Karpas-422 (cell line): ENCODE data around the gene GPD1. TPM values are rescaled to one million over a fixed set of nuclear protein-coding genes. Genes with fewer than 3 reads are reported as not detected.
"Not testable (repeated sequence)": the region's sequence is repeated elsewhere in the genome, so short reads cannot be mapped to it uniquely, and the experiment has no call there.

Experiments used
- DNase-seq: peaks from one replicate; pipeline ENCODE4 v3.0.0-alpha.2; 2015
- H2AFZ ChIP-seq: fragments of 200-600 bp; sonication (generic); 2 replicates; pipeline ENCODE4 v1.6.1; 2014; ENCODE audit warnings: antibody characterized with exemption, low read length, mixed read lengths
- H3K27ac ChIP-seq: fragments of 200-600 bp; sonication (generic); 2 replicates; pipeline ENCODE4 v1.5.1; 2014; ENCODE audit warnings: mild to moderate bottlenecking, low read length, moderate library complexity
- H3K27me3 ChIP-seq: fragments of 200-600 bp; sonication (generic); 2 replicates; pipeline ENCODE4 v1.6.1; 2014; ENCODE audit warnings: low read length, mixed read lengths
- H3K36me3 ChIP-seq: fragments of 200-600 bp; sonication (generic); 2 replicates; pipeline ENCODE4 v1.6.1; 2014; ENCODE audit warnings: low read length, mixed read lengths; ENCODE audit not compliant: insufficient read depth
- H3K4me1 ChIP-seq: fragments of 200-600 bp; sonication (generic); 2 replicates; pipeline ENCODE4 v1.6.1; 2014; ENCODE audit warnings: mild to moderate bottlenecking, low read length, mixed read lengths
- H3K4me2 ChIP-seq: fragments of 200-600 bp; sonication (generic); 2 replicates; pipeline ENCODE4 v1.6.1; 2014; ENCODE audit warnings: low read length, low read depth, mild to moderate bottlenecking; ENCODE audit not compliant: poor library complexity, severe bottlenecking
- H3K4me3 ChIP-seq: fragments of 200-600 bp; sonication (generic); 2 replicates; pipeline ENCODE4 v1.5.1; 2014; ENCODE audit warnings: mild to moderate bottlenecking, antibody characterized with exemption, low read length, mixed read lengths
- H3K79me2 ChIP-seq: fragments of 200-600 bp; sonication (generic); 2 replicates; pipeline ENCODE4 v1.6.1; 2014; ENCODE audit warnings: mild to moderate bottlenecking, low read length, mixed read lengths
- H3K9ac ChIP-seq: fragments of 200-600 bp; sonication (generic); 2 replicates; pipeline ENCODE4 v1.6.0; 2014; ENCODE audit warnings: low read length
- H3K9me2 ChIP-seq: fragments of 200-600 bp; sonication (generic), shearing (Covaris generic); replicated peaks from 2 replicates; pipeline ENCODE4 v1.6.0; 2014; ENCODE audit warnings: mild to moderate bottlenecking, low read length, moderate library complexity; ENCODE audit not compliant: insufficient read depth
- H3K9me3 ChIP-seq: fragments of 300-700, 200-600 bp; sonication (generic); 2 replicates; pipeline ENCODE4 v1.6.1; 2014; ENCODE audit warnings: low read length, mixed read lengths
- H4K20me1 ChIP-seq: fragments of 200-600 bp; sonication (generic); 2 replicates; pipeline ENCODE4 v1.6.1; 2014; ENCODE audit warnings: mild to moderate bottlenecking, antibody characterized with exemption, low read length, low read depth; ENCODE audit not compliant: insufficient read depth
- total RNA-seq: library from RNA; depleted of rRNA; stranded (reverse); fragments of >200 nt; shearing (Covaris generic); gene quantifications from 2 replicates; pipeline ENCODE4 v1.2.3, GENCODE V29; 2014; ENCODE audit warnings: low replicate concordance

Gene GPD1
- total RNA-seq, 1 experiment from 2014 or later: 1.0 TPM

- Histone ChIP-seq H3K27me3 (no peaks in the 10 kb centered on the region), H3K36me3 (peaks cover 41% of the 10 kb centered on the region), H4K20me1 (no peaks in the 10 kb centered on the region), H3K27ac (no peak overlapping the region), H3K4me3 (no peak overlapping the region), H3K79me2 (peaks cover 38% of the 10 kb centered on the region), H3K4me1 (peaks cover 6% of the 10 kb centered on the region), H3K9me3 (no peaks in the 10 kb centered on the region), H3K4me2 (no peak overlapping the region), H3K9me2 (no peaks in the 10 kb centered on the region), H2AFZ (no peak overlapping the region), H3K9ac (no peak overlapping the region)
- no peak for DNase-seq
Observed at GRCh38 chr12:50127546-50127945, 23.7 kb downstream of the GPD1 start.

GRCh38 chr12:50129290-50129689, 25.5 kb downstream of the GPD1 start:
- Histone ChIP-seq H3K36me3 (peaks cover 39% of the 10 kb centered on the region), H3K79me2 (peaks cover 25% of the 10 kb centered on the region), H3K27ac (no peak overlapping the region), H3K9me2 (no peaks in the 10 kb centered on the region), H3K4me3 (no peak overlapping the region), H3K9ac (no peak overlapping the region), H3K4me1 (peaks cover 6% of the 10 kb centered on the region), H3K4me2 (no peak overlapping the region), H3K27me3 (no peaks in the 10 kb centered on the region), H4K20me1 (no peaks in the 10 kb centered on the region), H2AFZ (no peak overlapping the region), H3K9me3 (no peaks in the 10 kb centered on the region)
- DNase-seq: no peak

DNA sequence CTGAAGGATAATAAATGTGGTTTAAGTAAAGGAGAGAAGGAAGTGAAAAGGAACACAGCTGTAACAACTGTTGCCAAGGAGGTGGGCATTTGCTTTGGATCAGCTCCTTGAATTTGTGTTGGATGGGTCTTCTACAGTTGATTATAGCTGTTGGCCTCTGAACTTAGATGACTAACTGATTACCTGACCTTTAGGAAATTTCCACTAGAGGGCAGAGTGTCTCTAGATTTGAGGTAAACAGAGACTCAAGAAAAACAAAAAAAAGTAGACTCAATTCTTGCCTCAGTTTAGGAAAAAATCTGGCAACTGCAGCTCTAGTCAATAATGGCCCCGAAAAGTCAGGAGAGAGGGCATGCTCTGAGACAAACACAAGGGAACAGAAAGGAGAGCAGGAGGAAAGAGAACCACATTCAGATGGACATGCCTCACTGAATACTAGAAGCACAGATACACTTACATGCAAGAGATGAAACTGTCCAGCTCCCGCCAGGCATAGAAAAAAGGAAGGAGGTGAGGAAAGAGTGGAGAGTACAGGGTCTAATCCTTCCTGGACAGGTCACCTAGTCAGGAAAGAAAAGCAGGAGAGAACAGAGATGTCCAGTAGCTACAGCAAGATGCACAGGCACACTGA, 28.8 kb downstream of the GPD1 start:
- Histone ChIP-seq H3K36me3 (peaks cover 44% of the 10 kb centered on the region), H3K9me3 (no peaks in the 10 kb centered on the region), H3K27me3 (no peaks in the 10 kb centered on the region), H3K4me1 (peaks cover 6% of the 10 kb centered on the region), H3K9ac (no peak overlapping the region), H3K4me2 (no peak overlapping the region), H3K27ac (no peak overlapping the region), H3K9me2 (no peaks in the 10 kb centered on the region), H2AFZ (no peak overlapping the region), H3K4me3 (no peak overlapping the region), H3K79me2 (peaks cover 11% of the 10 kb centered on the region), H4K20me1 (no peaks in the 10 kb centered on the region)
- peak; percentile 73 for DNase-seq

DNA sequence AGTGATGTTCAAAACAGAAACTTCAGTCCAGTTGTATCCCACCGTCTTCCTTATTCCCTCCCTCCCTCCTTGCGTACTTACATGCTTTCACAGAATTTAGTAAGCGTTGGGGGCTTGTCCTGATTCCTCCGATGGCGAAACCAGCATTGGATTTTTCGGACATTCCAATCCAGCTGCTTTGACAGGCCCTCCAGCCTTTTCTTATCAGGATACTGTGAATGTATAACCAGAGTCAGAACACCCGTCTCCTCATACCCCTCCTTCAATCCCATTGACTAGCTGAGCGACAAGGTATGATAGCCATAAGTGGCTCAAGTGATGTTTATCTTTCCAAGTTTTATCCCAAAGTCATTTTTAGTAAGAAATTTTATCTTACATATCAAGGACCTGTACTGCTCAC, 39.2 kb downstream of the GPD1 start:
- H3K9me3 ChIP-seq: no peaks in the 10 kb centered on the region

DNA sequence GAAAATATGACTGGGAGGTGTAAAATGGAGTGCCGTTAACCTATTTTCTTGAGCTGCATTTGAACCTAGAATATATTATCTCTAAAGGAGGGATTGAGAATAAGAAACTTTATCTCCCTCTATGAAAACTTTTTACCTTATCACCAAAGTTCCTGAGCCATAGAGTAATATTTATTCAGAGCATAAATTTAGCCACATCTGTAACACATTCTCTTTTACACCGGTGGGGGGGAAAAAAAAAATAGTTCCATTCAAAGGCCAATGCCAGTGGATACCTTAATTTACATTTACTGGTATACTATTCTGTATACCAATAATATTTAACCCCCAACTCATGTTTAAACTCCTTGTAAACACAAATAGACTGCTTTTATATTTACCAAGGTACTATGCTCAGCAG, 41.6 kb downstream of the GPD1 start:
- Histone ChIP-seq H3K27ac (no peak overlapping the region), H3K9ac (no peak overlapping the region), H3K9me2 (no peaks in the 10 kb centered on the region), H3K4me1 (peaks cover 3% of the 10 kb centered on the region), H3K36me3 (peaks cover 6% of the 10 kb centered on the region), H3K4me3 (no peak overlapping the region), H3K79me2 (peaks cover 60% of the 10 kb centered on the region), H3K4me2 (no peak overlapping the region), H2AFZ (no peak overlapping the region), H4K20me1 (no peaks in the 10 kb centered on the region), H3K27me3 (no peaks in the 10 kb centered on the region), H3K9me3 (no peaks in the 10 kb centered on the region)
- DNase-seq: no peak

More for the DNA sequence above, 39.2 kb downstream of the GPD1 start:
- H3K79me2 ChIP-seq: peaks cover 38% of the 10 kb centered on the region
- H3K4me1 ChIP-seq: no peaks in the 10 kb centered on the region
- H4K20me1 ChIP-seq: no peaks in the 10 kb centered on the region
- no peaks in the 10 kb centered on the region for H3K9me2 ChIP-seq
- H2AFZ ChIP-seq: no peak overlapping the region
- H3K27me3 ChIP-seq: no peaks in the 10 kb centered on the region
- H3K4me2 ChIP-seq: no peak overlapping the region
- no peak overlapping the region for H3K27ac ChIP-seq
- no peak for DNase-seq
- peaks cover 7% of the 10 kb centered on the region for H3K36me3 ChIP-seq
- H3K9ac ChIP-seq: no peak overlapping the region
- H3K4me3 ChIP-seq: no peak overlapping the region

DNA sequence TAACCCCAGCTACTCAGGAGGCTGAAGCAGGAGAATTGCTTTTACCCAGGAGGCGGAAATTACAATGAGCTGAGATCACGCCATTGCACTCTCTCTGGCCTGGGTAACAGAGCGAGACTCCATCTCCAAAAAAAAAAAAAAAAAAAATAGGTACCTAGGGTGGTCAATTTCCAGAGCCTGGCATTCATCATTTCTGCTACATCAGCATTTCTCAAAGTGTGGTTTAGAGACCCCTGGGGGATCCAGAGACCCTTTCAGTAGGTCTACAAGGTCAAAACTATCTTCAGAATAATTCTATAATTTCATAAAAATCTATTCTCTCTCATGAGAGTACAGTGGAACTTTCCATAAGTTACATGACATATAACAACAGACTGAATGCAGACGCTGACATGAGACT, 43.5 kb downstream of the GPD1 start:
- H3K9ac ChIP-seq: no peak overlapping the region
- no peak for DNase-seq
- H3K27me3 ChIP-seq: no peaks in the 10 kb centered on the region
- no peaks in the 10 kb centered on the region for H4K20me1 ChIP-seq
- H3K4me3 ChIP-seq: no peak overlapping the region
- peaks cover 79% of the 10 kb centered on the region for H3K79me2 ChIP-seq
- peaks cover 12% of the 10 kb centered on the region for H3K4me1 ChIP-seq
- no peak overlapping the region for H3K4me2 ChIP-seq
- no peak overlapping the region for H3K27ac ChIP-seq
- no peaks in the 10 kb centered on the region for H3K9me3 ChIP-seq
- no peak overlapping the region for H2AFZ ChIP-seq
- no peaks in the 10 kb centered on the region for H3K9me2 ChIP-seq
- H3K36me3 ChIP-seq: peaks cover 4% of the 10 kb centered on the region; the same call in 1 of the 2 replicates

- Histone ChIP-seq H3K4me1 (peaks cover 12% of the 10 kb centered on the region), H3K79me2 (peaks cover 80% of the 10 kb centered on the region)
- not testable (repeated sequence) for H2AFZ ChIP-seq, H3K4me3 ChIP-seq, H3K9me3 ChIP-seq, H3K27ac ChIP-seq, H3K36me3 ChIP-seq, H3K9ac ChIP-seq, H3K9me2 ChIP-seq, H4K20me1 ChIP-seq, DNase-seq, H3K27me3 ChIP-seq, H3K4me2 ChIP-seq
Observed at GRCh38 chr12:50148011-50148410, 44.2 kb downstream of the GPD1 start.

DNA sequence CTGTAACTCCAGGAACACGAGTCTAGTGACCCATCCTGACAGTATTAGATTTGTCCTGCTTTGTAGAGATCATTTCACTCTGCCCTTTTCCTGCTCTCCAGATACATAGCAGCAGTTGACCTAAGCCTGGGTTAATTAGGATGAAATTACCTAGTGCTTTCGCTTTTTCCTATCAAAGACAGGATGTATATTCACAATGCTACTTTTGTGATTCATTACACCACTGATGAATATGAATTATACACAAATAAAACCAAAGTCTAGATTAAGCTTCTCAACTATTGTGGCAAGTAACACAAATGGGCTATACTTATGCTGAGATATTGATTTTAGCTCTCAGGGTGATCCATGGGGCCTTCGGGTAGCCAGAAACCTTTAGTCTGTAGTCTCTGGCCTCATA, 45.5 kb downstream of the GPD1 start:
- no peaks in the 10 kb centered on the region for H3K9me2 ChIP-seq
- H3K36me3 ChIP-seq: no peaks in the 10 kb centered on the region
- no peak overlapping the region for H2AFZ ChIP-seq
- H3K79me2 ChIP-seq: peaks cover 80% of the 10 kb centered on the region
- no peak overlapping the region for H3K4me2 ChIP-seq
- no peak overlapping the region for H3K27ac ChIP-seq
- no peak overlapping the region for H3K9ac ChIP-seq
- H4K20me1 ChIP-seq: no peaks in the 10 kb centered on the region
- H3K4me3 ChIP-seq: no peak overlapping the region
- H3K9me3 ChIP-seq: no peaks in the 10 kb centered on the region
- no peaks in the 10 kb centered on the region for H3K27me3 ChIP-seq
- H3K4me1 ChIP-seq: peaks cover 12% of the 10 kb centered on the region
- DNase-seq: no peak
